Activated T-cell treated with anti-CD3 and anti-CD28 coated beads for 48 hours (primary cell): ENCODE results near the gene NDUFAF2.
A peak's percentile ranks its signal among the peaks of the same experiment; 100 is the strongest.
"Not testable (repeated sequence)": the region's sequence is repeated elsewhere in the genome, so short reads cannot be mapped to it uniquely, and the experiment has no call there.

Experiments used
- DNase-seq: peaks from one replicate; pipeline ENCODE4 v3.0.0-alpha.2; 2020; ENCODE audit warnings: low read depth

NDUFAF2 gene

GRCh38 chr5:60944904-60945812, at the start of gene NDUFAF2, which contains the start of gene ERCC8:
NDUFAF2 (plus strand) TSS chr5:60945205; CDS start chr5:60945256, 51 bp downstream.
ERCC8 (minus strand) TSS chr5:60945070; CDS start chr5:60945008, 62 bp downstream.
- peak; percentile 77 for DNase-seq

- no peak for DNase-seq
These were observed 48.0 kb upstream of the NDUFAF2 start for GRCh38 chr5:60896991-60897390.

- DNase-seq = no peak
These were observed 41.6 kb upstream of the NDUFAF2 start for GRCh38 chr5:60903356-60903755.

- DNase-seq = no peak
These were observed 28.4 kb upstream of the NDUFAF2 start for GRCh38 chr5:60916646-60917045.

- DNase-seq = no peak
These were observed 26.5 kb upstream of the NDUFAF2 start for GRCh38 chr5:60918466-60918865.

GRCh38 chr5:60927450-60927849, 17.6 kb upstream of the NDUFAF2 start:
- no peak for DNase-seq

GRCh38 chr5:60929024-60929423, 16.0 kb upstream of the NDUFAF2 start:
- DNase-seq = no peak

- DNase-seq = no peak
These were observed 1.4 kb upstream of the NDUFAF2 start for GRCh38 chr5:60943624-60944023.

- peak; percentile 8 for DNase-seq
These were observed 795 bp downstream of the NDUFAF2 start for GRCh38 chr5:60945813-60946187.

- no peak for DNase-seq
These were observed 3.7 kb downstream of the NDUFAF2 start for GRCh38 chr5:60948738-60949137.

- DNase-seq = no peak
These were observed 10.2 kb downstream of the NDUFAF2 start for GRCh38 chr5:60955239-60955638.

GRCh38 chr5:60958088-60958487, 13.1 kb downstream of the NDUFAF2 start:
- no peak for DNase-seq

GRCh38 chr5:60958712-60959111, 13.7 kb downstream of the NDUFAF2 start:
- no peak for DNase-seq

GRCh38 chr5:60959156-60959555, 14.2 kb downstream of the NDUFAF2 start:
- DNase-seq = no peak

- no peak for DNase-seq
These were observed 15.6 kb downstream of the NDUFAF2 start for GRCh38 chr5:60960591-60960990.

- no peak for DNase-seq
These were observed 16.7 kb downstream of the NDUFAF2 start for GRCh38 chr5:60961685-60962084.

- peak; percentile 40 for DNase-seq
These were observed 27.2 kb downstream of the NDUFAF2 start for GRCh38 chr5:60972231-60972630.

- DNase-seq = no peak
These were observed 33.1 kb downstream of the NDUFAF2 start for GRCh38 chr5:60977956-60978737.

GRCh38 chr5:60978968-60979367, 34.0 kb downstream of the NDUFAF2 start:
- no peak for DNase-seq

- no peak for DNase-seq
These were observed 35.5 kb downstream of the NDUFAF2 start for GRCh38 chr5:60980511-60980910.

- not testable (repeated sequence) for DNase-seq
These were observed 37.1 kb downstream of the NDUFAF2 start for GRCh38 chr5:60982127-60982526.

- no peak for DNase-seq
These were observed 44.8 kb downstream of the NDUFAF2 start for GRCh38 chr5:60989790-60990189.

GRCh38 chr5:60992871-60993270, 47.9 kb downstream of the NDUFAF2 start:
- no peak for DNase-seq
